AG04450 (cell line): ENCODE data around the gene CCND2. TPM values are rescaled to one million over a fixed set of nuclear protein-coding genes. Genes with fewer than 3 reads are reported as not detected.

Experiments used
- CTCF ChIA-PET: fragments of 300-600, 350-600 bp; formaldehyde crosslinking; extraction: SDS; loops from one replicate; lab custom pipeline; 2022; ENCODE audit warnings: antibody characterized with exemption, inconsistent platforms; lab: Charles Lee
- POLR2A ChIA-PET: fragments of 350-600 bp; formaldehyde crosslinking; extraction: SDS; loops from one replicate; lab custom pipeline; 2021; ENCODE audit warnings: antibody characterized with exemption, inconsistent platforms; lab: Yijun Ruan, JAX
- DNase-seq: peaks from one replicate; pipeline ENCODE4 v3.0.0-alpha.2; 2011; ENCODE audit warnings: low read depth, low spot score
- H3K27ac ChIP-seq: one replicate; pipeline ENCODE4 v1.5.1; 2012; ENCODE audit warnings: low read depth, low read length, control low read depth
- H3K27me3 ChIP-seq: one replicate; pipeline ENCODE4 v1.6.0; 2012; ENCODE audit warnings: low read length; ENCODE audit not compliant: control insufficient read depth, insufficient read depth
- H3K4me3 ChIP-seq: 2 replicates; pipeline ENCODE4 v1.5.1; 2011; ENCODE audit warnings: mild to moderate bottlenecking, low read depth, low read length, control low read depth
- H3K9me3 ChIP-seq: 2 replicates; pipeline ENCODE4 v1.5.1; 2012; ENCODE audit warnings: low read length; ENCODE audit not compliant: control insufficient read depth, insufficient read depth
- polyA plus RNA-seq: library from polyadenylated mRNA; depleted of rRNA; stranded (reverse); fragments of >200 nt; gene quantifications from 2 replicates; pipeline ENCODE4 v1.2.3, GENCODE V29; 2011
- TF ChIP-seq, protein P1 (sequence below): IDR thresholded peaks from 2 replicates; pipeline ENCODE4 v1.5.1; 2011; ENCODE audit warnings: low read depth, low read length, control low read depth, inconsistent platforms

CCND2 gene
- polyA plus RNA-seq, 1 experiment: 4.2 TPM

DNA sequence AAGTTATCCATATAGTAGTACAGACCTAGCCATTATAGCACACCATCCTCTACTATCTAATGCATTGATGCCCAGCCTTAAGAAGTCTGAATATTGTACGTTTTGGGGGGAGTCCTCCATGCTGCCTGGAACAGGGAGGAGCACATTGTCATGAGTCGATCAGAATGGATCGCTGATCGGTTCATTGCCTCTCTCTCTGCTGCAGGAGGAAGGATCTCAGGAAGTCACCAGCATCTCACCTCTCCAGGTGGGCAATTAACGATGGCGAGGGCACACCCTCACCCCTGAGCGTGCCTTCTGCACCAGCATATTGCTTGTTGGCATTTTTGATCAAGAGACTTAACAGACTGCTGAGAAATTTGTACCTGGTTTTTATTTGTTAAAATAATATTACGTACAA is 11.5 kb downstream of the CCND2 start:
- CTCF ChIA-PET: interaction anchor here (1.2 kb wide), 1 partner anchor 8 kb away, joined by 8 read pairs; no protein-coding TSS in a partner anchor
- H3K27me3 ChIP-seq: peaks cover 2% of the 10 kb centered on the region
- DNase-seq: no peak

DNA sequence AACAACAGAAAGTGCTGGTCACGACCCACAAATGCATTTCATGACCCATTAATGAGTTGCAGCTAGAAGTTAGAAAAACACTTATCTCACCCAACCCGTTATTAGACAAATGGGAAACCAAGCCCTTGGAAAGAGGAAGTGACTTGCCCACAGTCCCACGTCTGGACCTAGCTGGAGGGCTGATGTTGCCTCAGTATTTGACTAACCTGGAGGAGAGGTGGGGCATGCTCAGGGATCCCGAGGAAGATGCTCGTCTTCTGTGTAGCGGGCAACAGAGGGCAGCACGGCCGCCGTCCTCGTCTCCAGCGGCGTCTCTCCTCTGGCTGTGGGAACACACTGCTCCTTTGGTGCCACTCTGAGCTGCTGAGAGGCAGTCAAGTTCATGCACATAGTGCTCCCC is 12.7 kb downstream of the CCND2 start:
- CTCF ChIA-PET: interaction anchor here (1.2 kb wide), 1 partner anchor 10 kb away, joined by 8 read pairs; no protein-coding TSS in a partner anchor

More for the DNA sequence above, 11.5 kb downstream of the CCND2 start:
- TF ChIP-seq, protein P1, sequence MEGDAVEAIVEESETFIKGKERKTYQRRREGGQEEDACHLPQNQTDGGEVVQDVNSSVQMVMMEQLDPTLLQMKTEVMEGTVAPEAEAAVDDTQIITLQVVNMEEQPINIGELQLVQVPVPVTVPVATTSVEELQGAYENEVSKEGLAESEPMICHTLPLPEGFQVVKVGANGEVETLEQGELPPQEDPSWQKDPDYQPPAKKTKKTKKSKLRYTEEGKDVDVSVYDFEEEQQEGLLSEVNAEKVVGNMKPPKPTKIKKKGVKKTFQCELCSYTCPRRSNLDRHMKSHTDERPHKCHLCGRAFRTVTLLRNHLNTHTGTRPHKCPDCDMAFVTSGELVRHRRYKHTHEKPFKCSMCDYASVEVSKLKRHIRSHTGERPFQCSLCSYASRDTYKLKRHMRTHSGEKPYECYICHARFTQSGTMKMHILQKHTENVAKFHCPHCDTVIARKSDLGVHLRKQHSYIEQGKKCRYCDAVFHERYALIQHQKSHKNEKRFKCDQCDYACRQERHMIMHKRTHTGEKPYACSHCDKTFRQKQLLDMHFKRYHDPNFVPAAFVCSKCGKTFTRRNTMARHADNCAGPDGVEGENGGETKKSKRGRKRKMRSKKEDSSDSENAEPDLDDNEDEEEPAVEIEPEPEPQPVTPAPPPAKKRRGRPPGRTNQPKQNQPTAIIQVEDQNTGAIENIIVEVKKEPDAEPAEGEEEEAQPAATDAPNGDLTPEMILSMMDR: no peak
- POLR2A ChIA-PET: no interaction called here
- Histone ChIP-seq H3K9me3 (no peaks in the 10 kb centered on the region), H3K4me3 (no peak overlapping the region), H3K27ac (no peak overlapping the region)

DNA sequence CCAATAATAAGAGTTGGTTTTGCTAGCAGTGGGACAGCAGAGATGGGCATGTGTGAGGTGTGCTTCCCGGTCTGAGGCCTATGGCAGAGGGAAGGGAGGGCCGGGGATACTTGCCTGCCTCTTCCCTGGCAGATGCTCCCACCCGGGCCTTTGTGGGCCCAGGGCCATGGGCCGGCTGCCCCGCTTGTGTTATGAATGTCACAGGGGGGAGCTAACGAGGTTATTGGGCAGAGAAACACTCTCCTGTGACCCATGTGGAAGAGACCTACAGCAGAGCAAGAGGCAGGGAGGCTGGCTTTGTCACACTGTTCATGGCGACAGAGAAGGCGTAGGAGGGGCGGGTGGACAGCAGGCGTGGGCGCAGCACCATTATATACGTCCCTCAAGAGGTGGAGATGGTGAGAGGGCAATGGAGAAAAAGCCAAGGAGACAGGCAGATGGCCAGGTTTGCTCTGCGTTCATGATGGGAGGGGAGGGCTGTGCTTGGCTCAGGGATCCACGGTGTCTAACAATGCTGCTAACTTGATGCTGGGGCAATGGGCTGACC is 13.3 kb downstream of the CCND2 start:
- ChIA-PET POLR2A (no interaction called here), CTCF (interaction anchor here (1.3 kb wide), 1 partner anchor 10 kb away, joined by 5 read pairs; no protein-coding TSS in a partner anchor)
- H3K4me3 ChIP-seq: no peak overlapping the region
- no peaks in the 10 kb centered on the region for H3K9me3 ChIP-seq
- H3K27me3 ChIP-seq: peaks cover 2% of the 10 kb centered on the region
- TF ChIP-seq, protein P1: no peak
- DNase-seq: no peak
- H3K27ac ChIP-seq: no peak overlapping the region

More for the DNA sequence above, 12.7 kb downstream of the CCND2 start:
- DNase-seq: no peak
- H3K9me3 ChIP-seq: no peaks in the 10 kb centered on the region
- no peak overlapping the region for H3K27ac ChIP-seq
- TF ChIP-seq, protein P1: no peak
- no peak overlapping the region for H3K4me3 ChIP-seq
- POLR2A ChIA-PET: no interaction called here
- peaks cover 2% of the 10 kb centered on the region for H3K27me3 ChIP-seq

DNA sequence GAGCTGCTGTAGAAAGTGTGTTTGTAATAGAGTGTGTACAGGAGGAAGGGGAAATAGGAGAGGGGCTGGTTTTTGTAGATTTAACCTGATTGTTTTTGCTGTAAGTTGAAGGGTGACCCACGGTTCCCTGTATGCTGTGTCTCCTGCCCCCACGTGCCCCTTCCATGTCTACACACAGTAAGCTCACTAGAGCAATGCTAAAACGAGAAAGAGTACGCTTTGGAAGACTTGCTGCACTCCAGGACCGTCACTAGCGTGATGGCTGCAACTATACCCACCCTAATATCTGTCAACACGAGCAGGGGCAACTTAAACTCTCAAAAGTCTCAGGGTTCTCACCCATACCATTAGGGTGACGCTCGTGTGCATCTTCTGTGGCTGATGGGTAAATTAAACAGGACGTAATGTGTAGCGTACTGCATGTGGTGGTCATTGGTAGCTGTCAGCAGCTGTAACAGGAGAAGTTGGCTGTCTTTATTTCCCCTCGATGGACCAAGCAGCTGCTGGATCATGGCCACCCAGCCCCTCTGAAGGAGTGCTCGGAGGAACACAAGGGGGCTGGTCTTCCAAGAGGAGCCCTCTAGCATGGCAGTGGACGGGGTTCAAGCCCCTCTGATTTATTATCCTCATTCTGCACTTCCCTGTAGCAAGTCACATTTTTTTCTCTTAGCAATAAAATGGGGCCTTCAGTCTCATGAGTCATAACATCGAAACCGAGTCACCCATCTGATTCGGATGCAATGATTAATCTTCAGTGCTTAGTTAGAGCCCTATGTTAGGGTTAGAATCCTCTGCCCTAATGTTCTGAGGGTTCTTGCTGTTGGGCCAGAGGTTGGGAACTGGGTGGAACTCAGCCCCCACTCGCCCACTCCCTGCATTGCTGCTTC is 14.0 kb downstream of the CCND2 start:
- TF ChIP-seq, protein P1: no peak
- Histone ChIP-seq H3K27me3 (peaks cover 2% of the 10 kb centered on the region), H3K9me3 (no peaks in the 10 kb centered on the region), H3K4me3 (no peak overlapping the region), H3K27ac (no peak overlapping the region)
- DNase-seq: no peak
- CTCF ChIA-PET: interaction anchor here (0.8 to 1.3 kb wide), 2 partner anchors 9 to 11 kb away, joined by 3 to 5 read pairs; no protein-coding TSS in a partner anchor
- POLR2A ChIA-PET: no interaction called here
